Nephron (organoid): Measurements from ENCODE around the gene ZNF823.
"Not testable (repeated sequence)": the region's sequence is repeated elsewhere in the genome, so short reads cannot be mapped to it uniquely, and the experiment has no call there.

Experiments used
- H3K27ac Mint-ChIP-seq, 3 experiments: 2 replicates each; pipeline ENCODE4 v1.8.0; 2020; ENCODE audit warnings: mixed read lengths in 3 of 3, mild to moderate bottlenecking in 2 of 3, moderate library complexity in 1 of 3
- H3K27me3 Mint-ChIP-seq: 2 replicates; pipeline ENCODE4 v1.8.0; 2021; ENCODE audit warnings: low read depth, mild to moderate bottlenecking, moderate library complexity, mixed read lengths
- H3K36me3 Mint-ChIP-seq: 2 replicates; pipeline ENCODE4 v1.8.0; 2020; ENCODE audit warnings: low read depth, mixed read lengths
- H3K4me1 Mint-ChIP-seq: 2 replicates; pipeline ENCODE4 v1.8.0; 2020; ENCODE audit warnings: mixed read lengths
- H3K4me3 Mint-ChIP-seq, 3 experiments: 2 replicates each; pipeline ENCODE4 v1.8.0; 2020; ENCODE audit warnings: mild to moderate bottlenecking in 3 of 3, mixed read lengths in 3 of 3, moderate library complexity in 2 of 3
- H3K9me3 Mint-ChIP-seq: 2 replicates; pipeline ENCODE4 v1.8.0; 2020; ENCODE audit warnings: mixed read lengths
- TF ChIP-seq, protein P1 (sequence below), 3 experiments: fragments of 200-600 bp; sonication (generic); IDR thresholded peaks; one replicate each; pipeline ENCODE4 v1.5.0; 2021; ENCODE audit warnings: antibody characterized with exemption in 3 of 3; ENCODE audit not compliant: unreplicated experiment in 3 of 3

The ZNF823 gene

DNA sequence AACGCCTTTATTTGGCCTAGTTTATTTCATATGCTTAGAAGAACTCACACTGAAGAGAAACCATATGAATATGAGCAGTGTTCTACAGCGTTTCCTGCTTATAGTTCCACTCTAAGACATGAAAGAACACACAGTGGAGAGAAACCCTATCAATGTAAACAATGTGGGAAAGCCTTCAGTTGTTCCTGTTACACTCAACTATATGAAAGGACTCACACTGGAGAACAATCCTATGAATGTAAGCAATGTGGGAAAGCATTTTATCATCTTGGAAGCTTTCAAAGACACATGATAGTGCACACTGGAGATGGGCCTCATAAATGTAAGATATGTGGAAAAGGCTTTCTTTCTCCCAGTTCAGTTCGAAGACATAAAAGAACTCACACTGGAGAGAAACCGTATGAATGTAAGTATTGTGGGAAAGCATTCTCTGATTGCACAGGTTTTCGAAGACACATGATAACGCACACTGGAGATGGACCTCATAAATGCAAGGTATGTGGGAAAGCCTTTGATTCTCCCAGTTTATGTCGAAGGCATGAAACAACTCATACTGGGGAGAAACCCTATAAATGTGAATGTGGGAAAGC is 41.8 kb upstream of the ZNF823 start:
- H3K27ac Mint-ChIP-seq, result no peak overlapping the region
- peaks cover 92% of the 10 kb centered on the region for H3K36me3 Mint-ChIP-seq
- TF ChIP-seq, protein P1, sequence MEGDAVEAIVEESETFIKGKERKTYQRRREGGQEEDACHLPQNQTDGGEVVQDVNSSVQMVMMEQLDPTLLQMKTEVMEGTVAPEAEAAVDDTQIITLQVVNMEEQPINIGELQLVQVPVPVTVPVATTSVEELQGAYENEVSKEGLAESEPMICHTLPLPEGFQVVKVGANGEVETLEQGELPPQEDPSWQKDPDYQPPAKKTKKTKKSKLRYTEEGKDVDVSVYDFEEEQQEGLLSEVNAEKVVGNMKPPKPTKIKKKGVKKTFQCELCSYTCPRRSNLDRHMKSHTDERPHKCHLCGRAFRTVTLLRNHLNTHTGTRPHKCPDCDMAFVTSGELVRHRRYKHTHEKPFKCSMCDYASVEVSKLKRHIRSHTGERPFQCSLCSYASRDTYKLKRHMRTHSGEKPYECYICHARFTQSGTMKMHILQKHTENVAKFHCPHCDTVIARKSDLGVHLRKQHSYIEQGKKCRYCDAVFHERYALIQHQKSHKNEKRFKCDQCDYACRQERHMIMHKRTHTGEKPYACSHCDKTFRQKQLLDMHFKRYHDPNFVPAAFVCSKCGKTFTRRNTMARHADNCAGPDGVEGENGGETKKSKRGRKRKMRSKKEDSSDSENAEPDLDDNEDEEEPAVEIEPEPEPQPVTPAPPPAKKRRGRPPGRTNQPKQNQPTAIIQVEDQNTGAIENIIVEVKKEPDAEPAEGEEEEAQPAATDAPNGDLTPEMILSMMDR (IDR thresholded peaks at IDR 0.05; ENCODE audit: unreplicated experiment in 3 of 3), result no peak
- H3K4me3 Mint-ChIP-seq, result no peak overlapping the region
- H3K4me1 Mint-ChIP-seq, result no peaks in the 10 kb centered on the region
- H3K9me3 Mint-ChIP-seq, result peaks cover 68% of the 10 kb centered on the region
- no peaks in the 10 kb centered on the region for H3K27me3 Mint-ChIP-seq

DNA sequence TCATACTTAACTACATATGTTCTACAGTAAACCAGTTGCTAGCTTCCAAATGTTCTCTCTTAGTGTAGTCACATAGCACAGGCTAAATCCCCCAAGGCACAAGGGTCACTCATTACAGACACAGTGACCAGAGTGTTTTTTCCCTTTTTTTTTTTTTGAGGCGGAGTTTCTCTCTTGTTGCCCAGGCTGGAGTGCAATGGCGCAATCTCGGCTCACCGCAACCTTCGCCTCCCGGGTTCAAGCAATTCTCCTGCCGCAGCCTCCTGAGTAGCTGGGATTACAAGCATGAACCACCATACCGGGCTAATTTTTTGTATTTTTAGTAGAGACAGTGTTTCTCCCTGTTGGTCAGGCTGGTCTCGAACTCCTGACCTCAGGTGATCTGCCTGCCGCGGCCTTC is 37.9 kb upstream of the ZNF823 start:
- not testable (repeated sequence) for H3K4me1 Mint-ChIP-seq, H3K27ac Mint-ChIP-seq, H3K27me3 Mint-ChIP-seq, H3K4me3 Mint-ChIP-seq
- Mint-ChIP-seq H3K36me3 (peaks cover 84% of the 10 kb centered on the region), H3K9me3 (peaks cover 68% of the 10 kb centered on the region)

DNA sequence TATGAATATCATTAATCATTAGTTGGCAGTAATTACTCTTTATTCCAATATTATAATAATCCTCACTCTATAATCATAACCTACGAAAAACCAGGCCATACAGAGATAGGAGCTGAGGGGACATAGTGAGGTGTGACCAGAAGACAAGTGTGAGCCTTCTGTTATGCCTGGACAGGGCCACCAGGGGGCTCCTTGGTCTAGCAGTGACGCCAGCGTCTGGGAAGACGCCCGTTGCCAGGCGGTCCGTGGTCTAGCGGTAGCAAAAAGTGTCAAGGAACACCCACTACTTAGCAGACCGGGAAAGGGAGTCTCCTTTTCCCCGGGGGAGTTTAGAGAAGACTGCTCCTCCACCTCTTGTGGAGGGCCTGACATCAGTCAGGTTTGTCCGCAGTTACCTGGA is 32.8 kb upstream of the ZNF823 start:
- not testable (repeated sequence) for H3K27ac Mint-ChIP-seq, H3K4me1 Mint-ChIP-seq, H3K4me3 Mint-ChIP-seq, H3K27me3 Mint-ChIP-seq
- peaks cover 54% of the 10 kb centered on the region for H3K9me3 Mint-ChIP-seq
- peaks cover 64% of the 10 kb centered on the region for H3K36me3 Mint-ChIP-seq

DNA sequence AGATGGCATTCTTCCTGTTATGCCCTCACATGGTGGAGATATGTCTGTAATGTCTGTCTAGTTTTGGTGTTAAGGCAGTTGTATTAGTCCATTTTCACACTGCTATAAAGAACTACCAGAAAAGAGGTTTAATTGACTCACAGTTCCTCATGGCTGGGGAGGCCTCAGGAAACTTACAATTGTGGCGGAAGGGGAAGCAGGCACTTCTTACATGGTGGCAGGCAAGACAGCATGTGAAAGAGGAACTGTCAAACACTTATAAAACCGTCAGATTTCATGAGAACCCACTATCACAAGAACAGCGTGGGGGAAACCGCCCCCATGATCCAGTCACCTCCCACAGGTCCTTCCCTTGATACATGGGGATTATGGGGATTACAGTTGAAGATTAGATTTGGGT is 31.2 kb upstream of the ZNF823 start:
- peaks cover 45% of the 10 kb centered on the region for H3K9me3 Mint-ChIP-seq
- peaks cover 56% of the 10 kb centered on the region for H3K36me3 Mint-ChIP-seq
- peak overlapping the region in 1 of 3 experiments; percentile 47 for H3K4me3 Mint-ChIP-seq
- TF ChIP-seq, protein P1 (IDR thresholded peaks at IDR 0.05; ENCODE audit: unreplicated experiment in 3 of 3), result no peak
- H3K27me3 Mint-ChIP-seq, result peaks cover 3% of the 10 kb centered on the region
- no peak overlapping the region for H3K27ac Mint-ChIP-seq
- peaks cover 7% of the 10 kb centered on the region for H3K4me1 Mint-ChIP-seq

DNA sequence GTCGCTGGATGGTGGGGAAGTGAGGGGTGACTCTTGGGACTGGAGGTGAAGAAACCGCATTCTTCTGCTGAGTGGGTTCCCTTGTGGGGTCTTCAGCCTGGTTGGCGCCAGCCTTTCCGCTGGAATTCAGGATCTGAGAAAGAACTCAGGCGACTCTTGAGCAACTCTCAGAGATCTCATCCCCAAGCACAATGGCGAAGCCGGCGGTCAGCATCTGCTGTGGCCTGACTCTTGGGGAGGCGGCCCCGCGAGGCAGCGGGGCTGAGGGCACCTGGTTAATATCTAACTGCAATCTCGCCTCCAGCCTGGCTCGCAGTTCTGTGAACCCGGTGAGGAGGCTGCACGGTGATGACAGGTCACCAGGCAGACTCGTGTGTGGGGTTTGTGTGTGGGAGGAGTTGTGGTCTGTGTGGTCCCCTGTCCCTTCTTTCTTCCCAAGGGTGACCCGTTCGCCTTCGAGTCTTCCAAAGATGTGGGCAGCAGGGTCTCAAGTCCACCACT is 28.9 kb upstream of the ZNF823 start:
- H3K36me3 Mint-ChIP-seq, result peaks cover 39% of the 10 kb centered on the region
- peak overlapping the region; percentile 90 to 99 (median 96) for H3K27ac Mint-ChIP-seq
- peaks cover 32% of the 10 kb centered on the region for H3K9me3 Mint-ChIP-seq
- TF ChIP-seq, protein P1 (IDR thresholded peaks at IDR 0.05; ENCODE audit: unreplicated experiment in 3 of 3), result no peak
- peaks cover 3% of the 10 kb centered on the region for H3K27me3 Mint-ChIP-seq
- peaks cover 7% of the 10 kb centered on the region for H3K4me1 Mint-ChIP-seq
- H3K4me3 Mint-ChIP-seq, result peak overlapping the region; percentile 99 to 100 (median 100)

DNA sequence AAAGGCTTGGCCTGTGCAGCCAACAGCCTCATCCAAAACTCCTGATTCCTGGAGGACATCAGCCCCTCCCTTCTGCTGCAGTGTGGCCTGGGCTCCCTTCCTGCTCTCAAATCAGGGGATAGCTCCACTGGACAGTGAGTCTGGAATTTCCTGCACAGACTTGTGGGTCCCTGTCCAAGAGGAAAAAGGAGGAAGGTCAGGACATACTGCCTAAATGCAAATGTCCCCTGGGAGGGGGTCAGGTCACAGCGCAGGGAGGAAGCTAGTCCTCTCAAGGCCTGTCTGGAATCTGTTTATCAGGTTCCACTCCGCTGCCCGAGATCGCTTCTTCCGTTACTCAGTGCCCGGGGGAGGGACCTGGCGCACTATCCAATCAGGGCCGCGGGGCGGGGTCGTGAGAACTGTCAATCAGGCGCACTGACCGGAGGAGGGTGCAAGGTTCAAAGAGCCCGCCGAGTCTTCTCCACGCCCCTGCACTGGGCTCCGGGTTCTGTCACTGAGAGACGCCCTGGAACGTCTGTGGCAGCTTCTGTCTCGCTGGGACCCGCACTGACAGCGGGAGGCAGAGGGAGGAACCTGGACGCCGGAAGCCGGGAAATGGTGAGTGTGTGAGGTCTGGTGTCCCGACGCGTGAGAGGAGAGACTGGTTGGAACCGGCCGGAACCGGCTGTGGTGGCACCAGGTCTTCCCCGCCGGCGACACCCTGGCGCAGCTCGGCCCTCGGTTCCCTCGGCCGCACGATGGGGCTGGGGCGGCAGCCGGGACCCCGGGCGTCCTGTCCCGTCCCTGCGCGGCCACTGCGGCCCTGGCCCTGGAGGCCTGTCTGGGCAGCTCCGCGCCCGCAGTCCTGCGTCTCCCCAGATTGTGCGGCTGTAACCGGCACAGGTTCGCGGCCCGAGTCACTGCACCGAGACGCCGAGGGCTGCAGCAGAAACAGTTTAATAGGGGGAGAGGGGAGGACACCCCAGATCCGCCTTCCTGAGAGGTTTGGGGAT is 28.1 kb upstream of the ZNF823 start, which contains the start of gene ZNF441:
Gene ZNF441 (plus strand): TSS at position 404 of the 995 bp plus-strand sequence. CDS start 194 bp downstream, at position 598.
- H3K27ac Mint-ChIP-seq, result peak within 1 kb of the TSS; percentile 90 to 99 (median 99)
- H3K4me1 Mint-ChIP-seq, result peaks cover 7% of the 10 kb centered on the region
- H3K36me3 Mint-ChIP-seq, result peaks cover 33% of the 10 kb centered on the region
- H3K4me3 Mint-ChIP-seq, result peak within 1 kb of the TSS; percentile 99 to 100 (median 100)
- H3K9me3 Mint-ChIP-seq, result peaks cover 31% of the 10 kb centered on the region
- TF ChIP-seq, protein P1 (IDR thresholded peaks at IDR 0.05; ENCODE audit: unreplicated experiment in 3 of 3), result no peak
- peaks cover 3% of the 10 kb centered on the region for H3K27me3 Mint-ChIP-seq
